ENCODE measurements around the gene AACS. TPM values are rescaled to one million over a fixed set of nuclear protein-coding genes. Genes with fewer than 3 reads are reported as not detected.

The AACS gene
- total and polyA plus RNA-seq, 2 of the 4 experiments (the other 2 are of a cell fraction): 22.0 to 24.9 TPM

GRCh38 chr12:125049093-125049458 is 16.2 kb upstream of the AACS start:
- H3K9me1 ChIP-seq (ENCODE audit: insufficient read depth, low read length): peaks cover 3% of the 10 kb centered on the region; the same call in 1 of the 2 replicates
- dilution Hi-C loops (cut with HindIII; ENCODE audit: low sequenced_read_pairs, unreplicated experiment) (no loop called here), in situ Hi-C loops (cut with MboI; ENCODE audit: low sequenced_read_pairs) (no loop called here), intact Hi-C loops (cut with micrococcal nuclease) (loop anchor here (2.0 kb wide), 1 partner anchor 16 kb away; the partner anchor contains the start of gene AACS)
- H4K5ac ChIP-seq (ENCODE audit: low read depth, low read length): no peak overlapping the region
- H3K18ac ChIP-seq (ENCODE audit: low read depth, low read length): no peak overlapping the region
- ATAC-seq (ENCODE audit: low read depth) (peak; percentile 13), DNase-seq (no peak)
- H3K23ac ChIP-seq (ENCODE audit: low read depth, low read length): 0 out of 2 replicates have a peak overlapping the region, but pooled peaks have one; percentile 27
- H4K91ac ChIP-seq (ENCODE audit: insufficient read depth, low read depth, low read length): no peak overlapping the region
- H2BK120ac ChIP-seq (ENCODE audit: low read depth, low read length): no peak overlapping the region
- H3K4me3 ChIP-seq (ENCODE audit: insufficient read depth, low read depth, low read length): peak overlapping the region; percentile 71
- WGBS, 2 experiments (ENCODE audit: extremely low coverage in 2 of 2, insufficient read length in 1 of 2): 18% methylated on average over 4 of the region's 15 CpGs; no CpG with 5 or more reads in 1 of the 2 experiments
- H2BK20ac ChIP-seq (ENCODE audit: low read depth, low read length): no peak overlapping the region
- peak overlapping the region; percentile 80 for H3K4me2 ChIP-seq (ENCODE audit: low read depth, low read length)
- TF ChIP-seq SMC3 (IDR thresholded peaks at IDR 0.05; ENCODE audit: low read depth, low read length) (no peak), MXI1 (IDR thresholded peaks at IDR 0.05; ENCODE audit: borderline replicate concordance, low read depth, low read length) (no peak), CEBPB (IDR thresholded peaks at IDR 0.05; ENCODE audit: low read depth, low read length) (no peak), POLR2A (IDR thresholded peaks at IDR 0.05; ENCODE audit: low read depth, low read length) (no peak), MAFK (IDR thresholded peaks at IDR 0.05; ENCODE audit: low read depth, low read length) (no peak)
- H3K4me1 ChIP-seq (ENCODE audit: control insufficient read depth, insufficient read depth, low read length): no peaks in the 10 kb centered on the region
- H3K36me3 ChIP-seq (ENCODE audit: control insufficient read depth, insufficient read depth, low read length): no peaks in the 10 kb centered on the region
- H2BK5ac ChIP-seq (ENCODE audit: low read depth, low read length, poor library complexity, severe bottlenecking): no peak overlapping the region
- H3K4ac ChIP-seq (ENCODE audit: low read depth, low read length): peak overlapping the region; percentile 62; the same call in 1 of the 2 replicates
- H3K9me3 ChIP-seq (ENCODE audit: control insufficient read depth, insufficient read depth, low read length): no peaks in the 10 kb centered on the region
- POLR2A ChIA-PET (ENCODE audit: unreplicated experiment): interaction anchor here (0.5 kb wide), 1 partner anchor 15 kb away, joined by 3 read pairs; no protein-coding TSS in a partner anchor
- H3K27me3 ChIP-seq (ENCODE audit: control insufficient read depth, insufficient read depth, low read length): no peaks in the 10 kb centered on the region
- H2AFZ ChIP-seq (replicated peaks; ENCODE audit: low read length, poor library complexity): peak overlapping the region; percentile 98
- H4K20me1 ChIP-seq (ENCODE audit: insufficient read depth, low read length): no peaks in the 10 kb centered on the region
- H4K8ac ChIP-seq (ENCODE audit: low read depth in 2 of 2, low read length in 2 of 2): peak overlapping the region in 1 of 2 experiments; percentile 76; a peak in 1 of 4 replicates
- H2AK5ac ChIP-seq (ENCODE audit: low read depth, low read length): no peak overlapping the region
- no peak overlapping the region for H3K14ac ChIP-seq (replicated peaks; ENCODE audit: low read depth, low read length)
- BruUV-seq (replicated peaks): no TSS peak
- peak overlapping the region; percentile 44 for H2AK9ac ChIP-seq (replicated peaks; ENCODE audit: low read depth, low read length, poor library complexity)
- H2BK15ac ChIP-seq (ENCODE audit: low read depth, low read length): no peak overlapping the region
- H3K79me1 ChIP-seq (ENCODE audit: low read depth in 1 of 2, low read length in 2 of 2): no peaks in the 10 kb centered on the region
- no peak overlapping the region for H3K56ac ChIP-seq (ENCODE audit: extremely low read depth, insufficient read depth, low read length)
- H3K27ac ChIP-seq (ENCODE audit: insufficient read depth, low read length): no peak overlapping the region
- CTCF ChIA-PET: no interaction called here
- H3K9ac ChIP-seq (ENCODE audit: low read depth, low read length): no peak overlapping the region
